HG03103 (cell line): Measurements from ENCODE around the gene FHOD3.

Experiments
- ATAC-seq: cut with Tn5 transposase; IDR thresholded peaks from one replicate; pipeline ENCODE4 v1.9.1; 2021; ENCODE audit warnings: low read depth; ENCODE audit not compliant: unreplicated experiment

The FHOD3 gene

DNA sequence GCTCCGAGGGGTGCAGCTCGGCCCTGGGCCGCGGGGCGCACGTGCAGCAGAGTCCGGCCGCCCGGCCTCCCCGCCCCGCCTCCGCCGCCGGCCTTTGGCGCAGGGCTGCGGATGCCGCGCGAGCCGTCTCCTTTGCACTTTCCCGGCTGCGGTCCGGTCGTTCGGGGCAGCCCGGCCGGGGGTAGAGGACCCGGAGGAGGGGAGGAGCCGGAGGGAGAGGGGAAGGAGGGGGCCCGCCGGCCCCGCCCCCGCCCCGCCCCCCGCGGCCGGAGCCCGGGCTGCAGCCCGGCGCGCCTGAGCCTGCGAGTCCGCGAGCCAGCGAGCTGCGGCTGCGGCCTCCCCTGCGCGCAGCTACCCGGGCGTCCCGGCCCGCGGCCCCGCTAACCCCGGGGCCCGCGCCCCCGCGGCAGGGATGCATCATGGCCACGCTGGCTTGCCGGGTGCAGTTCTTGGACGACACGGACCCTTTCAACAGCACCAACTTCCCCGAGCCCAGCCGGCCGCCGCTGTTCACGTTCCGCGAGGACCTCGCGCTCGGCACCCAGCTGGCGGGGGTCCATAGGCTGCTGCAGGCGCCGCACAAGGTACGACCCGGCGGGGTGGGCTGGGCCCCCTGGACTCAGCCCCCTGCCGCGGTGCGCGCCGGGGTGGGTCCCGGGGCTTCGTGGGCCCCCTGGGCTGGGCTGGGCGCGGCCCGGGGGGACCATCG lies at the start of gene FHOD3:
TSS of gene FHOD3 (plus strand) at position 297 of the 709 bp plus-strand sequence. CDS start at position 420, 123 bp downstream.
- ATAC-seq: no peak

DNA sequence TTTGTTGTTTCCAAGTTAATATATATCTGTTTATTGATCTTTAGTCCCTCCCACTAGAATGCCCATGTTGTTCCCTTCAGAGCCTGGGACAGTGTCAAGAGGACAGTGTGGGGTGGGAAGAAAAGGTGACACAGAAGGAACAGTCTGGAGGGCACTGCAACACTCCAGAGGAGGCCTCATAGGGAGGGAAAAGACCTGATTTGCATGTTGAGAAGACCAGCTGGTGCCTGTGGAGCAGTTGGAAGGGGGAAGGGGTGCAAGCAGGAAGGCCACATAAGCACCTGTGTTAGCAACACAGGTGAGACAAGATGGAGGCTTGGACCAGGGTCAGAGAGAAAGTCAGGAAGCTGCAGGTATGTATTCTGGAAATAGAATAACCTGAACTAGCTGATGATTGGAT lies 48.1 kb upstream of the FHOD3 start:
- ATAC-seq: no peak

GRCh38 chr18:36250827-36251226 lies 46.7 kb upstream of the FHOD3 start:
- ATAC-seq: no peak

DNA sequence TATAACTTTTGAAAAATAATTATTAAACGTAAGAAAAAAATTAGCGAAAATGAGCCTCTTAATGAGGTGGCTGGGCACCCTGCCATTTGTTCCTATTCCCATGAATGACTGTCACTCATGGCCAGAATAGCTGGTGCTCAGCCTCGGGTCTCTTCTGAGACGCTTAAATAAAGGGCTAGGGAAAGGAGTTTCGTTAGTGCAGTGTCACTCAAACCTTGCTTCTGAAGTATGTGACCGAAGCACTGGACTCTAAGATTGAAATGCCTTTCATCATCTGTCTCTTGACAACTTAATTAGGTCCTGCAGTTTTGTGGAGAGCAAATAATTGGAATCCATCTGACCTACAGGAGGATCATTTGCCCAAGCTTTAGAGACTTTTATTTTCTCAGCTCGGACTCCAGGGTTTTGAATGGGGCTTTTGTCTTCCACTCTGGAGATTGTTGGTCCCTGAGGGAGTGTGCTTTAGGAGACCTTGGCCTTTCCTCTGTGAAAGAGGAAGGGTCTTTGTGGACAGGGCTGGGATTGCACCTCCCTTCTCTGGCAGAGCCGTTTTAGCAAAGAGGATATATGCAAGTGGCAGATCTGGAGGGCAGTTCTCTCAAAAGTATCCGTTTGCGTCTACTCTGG lies 42.3 kb upstream of the FHOD3 start:
- no peak for ATAC-seq

- no peak for ATAC-seq
Observed at GRCh38 chr18:36256094-36256493, 41.4 kb upstream of the FHOD3 start.

- ATAC-seq: no peak
Observed at GRCh38 chr18:36262971-36263370, 34.5 kb upstream of the FHOD3 start.

DNA sequence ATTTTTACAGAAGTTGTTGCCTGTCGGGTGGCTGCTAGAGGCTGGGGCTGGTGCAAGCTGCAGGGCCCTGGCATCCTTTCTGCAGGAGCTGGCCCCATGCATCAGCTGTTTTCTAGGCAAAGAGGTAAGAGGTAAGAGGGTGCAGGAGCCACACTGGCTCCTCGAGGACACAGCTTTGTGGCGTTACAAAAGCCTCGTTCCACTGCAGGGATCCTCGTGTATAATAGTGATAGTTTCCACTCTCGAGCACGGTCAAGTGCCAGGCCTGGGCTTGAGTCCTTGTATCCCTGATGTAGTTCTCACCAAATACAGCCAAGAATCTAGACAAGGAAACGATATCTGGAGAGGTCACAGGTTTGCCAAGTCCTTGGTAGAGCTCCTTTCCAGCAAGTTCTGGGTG lies 33.2 kb upstream of the FHOD3 start:
- no peak for ATAC-seq

GRCh38 chr18:36265015-36265414 lies 32.5 kb upstream of the FHOD3 start:
- ATAC-seq: no peak

DNA sequence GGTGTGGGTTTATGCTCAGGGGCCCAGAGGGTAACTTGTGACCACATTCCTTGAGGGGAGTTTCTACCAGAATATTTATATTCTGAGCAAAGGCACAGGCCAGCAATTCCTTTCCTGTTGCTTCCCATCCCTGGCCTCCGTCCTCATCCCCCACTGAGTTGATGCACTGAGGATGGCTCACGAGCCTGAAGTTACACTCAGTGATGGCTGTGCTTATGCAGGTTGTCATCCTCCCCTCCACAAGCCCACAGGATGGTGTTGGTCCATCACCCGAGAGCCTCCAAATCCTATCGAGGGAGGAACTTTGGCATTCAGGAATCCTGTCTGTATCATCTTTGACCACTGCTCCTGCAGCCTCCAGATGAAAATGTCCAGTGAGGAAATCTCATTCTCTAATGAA lies 28.4 kb upstream of the FHOD3 start:
- ATAC-seq: no peak

- no peak for ATAC-seq
Observed at GRCh38 chr18:36271153-36271552, 26.4 kb upstream of the FHOD3 start.

- no peak for ATAC-seq
Observed at GRCh38 chr18:36273347-36273746, 24.2 kb upstream of the FHOD3 start.

GRCh38 chr18:36274083-36274715 lies 23.3 kb upstream of the FHOD3 start:
- no peak for ATAC-seq

DNA sequence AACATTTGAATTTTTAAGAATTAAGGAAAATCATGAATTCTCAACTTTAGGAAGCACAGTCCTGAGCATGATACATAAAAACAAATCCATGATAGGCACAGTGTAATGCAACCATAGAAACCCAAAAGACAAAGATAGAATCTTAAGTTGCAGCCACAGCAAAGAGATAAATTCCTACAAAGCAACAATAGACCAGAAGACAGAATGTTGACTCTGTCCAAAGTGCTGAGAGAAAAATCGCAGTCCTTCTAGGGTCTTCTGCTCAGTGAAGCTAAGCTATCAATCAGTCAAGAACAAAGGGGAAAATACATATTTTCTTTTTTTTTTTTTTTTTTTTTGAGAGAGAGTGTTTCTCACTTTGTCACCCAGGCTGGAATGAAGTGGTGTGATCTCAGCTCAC lies 22.0 kb upstream of the FHOD3 start:
- ATAC-seq: no peak

DNA sequence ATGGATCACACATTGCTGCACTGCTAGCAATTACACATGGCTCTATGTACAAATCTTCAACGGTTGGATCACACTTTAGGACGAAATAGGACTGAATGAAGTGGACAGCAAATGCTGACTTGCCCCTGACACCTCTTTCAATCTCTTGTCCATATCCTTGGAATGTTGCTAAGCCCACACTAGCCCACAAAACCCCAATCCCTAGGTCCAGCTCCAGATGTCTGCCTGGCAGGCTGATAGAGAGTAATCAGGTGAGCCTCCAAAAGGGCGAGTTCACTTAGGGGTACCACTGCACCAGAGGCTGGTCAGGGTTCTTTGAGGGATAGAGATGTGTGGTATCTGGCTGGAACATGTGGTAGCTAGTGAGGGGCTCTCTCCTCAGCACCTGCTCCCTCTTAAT lies 18.5 kb upstream of the FHOD3 start:
- no peak for ATAC-seq

DNA sequence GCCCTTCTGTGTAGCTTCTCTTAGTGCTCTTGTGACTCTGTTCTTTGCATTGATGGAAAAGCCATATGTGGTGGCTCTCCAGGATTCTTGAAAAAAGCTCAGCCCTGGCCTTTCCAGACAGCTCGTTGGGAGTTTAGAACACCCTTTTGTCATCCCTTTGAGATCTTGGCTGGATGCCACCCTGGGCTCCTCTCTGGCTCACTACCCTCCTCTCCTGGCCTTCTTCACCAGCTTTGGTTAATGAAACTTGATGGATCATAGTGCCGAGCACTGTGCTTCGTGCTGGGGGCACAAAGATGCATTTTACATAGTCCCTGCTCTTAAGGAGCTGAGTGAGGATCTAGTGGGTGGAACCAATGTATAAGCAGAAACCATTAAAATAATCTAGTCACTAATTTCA lies 15.6 kb upstream of the FHOD3 start:
- ATAC-seq: no peak

DNA sequence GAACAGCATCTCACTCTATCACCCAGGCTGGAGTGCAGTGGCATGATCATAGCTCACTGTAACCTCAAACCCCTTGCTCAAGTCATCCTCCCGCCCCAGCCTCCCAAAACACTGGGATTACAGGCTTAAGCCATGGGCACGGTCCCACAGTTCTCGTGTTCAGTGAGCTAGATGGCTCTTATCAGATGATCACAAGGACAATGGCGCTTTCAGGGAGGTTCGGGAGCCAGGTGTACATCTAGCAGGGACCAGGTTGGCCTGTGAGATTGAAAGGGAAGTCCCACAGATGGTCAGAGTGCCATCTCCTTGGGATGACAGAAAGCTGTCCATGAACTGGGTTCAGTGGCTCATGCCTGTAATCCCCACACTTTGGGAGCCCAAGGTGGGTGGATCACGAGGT lies 14.1 kb upstream of the FHOD3 start:
- ATAC-seq: no peak

- ATAC-seq: no peak
Observed at GRCh38 chr18:36284268-36284667, 13.2 kb upstream of the FHOD3 start.

- no peak for ATAC-seq
Observed at GRCh38 chr18:36284671-36285295, 12.7 kb upstream of the FHOD3 start.

DNA sequence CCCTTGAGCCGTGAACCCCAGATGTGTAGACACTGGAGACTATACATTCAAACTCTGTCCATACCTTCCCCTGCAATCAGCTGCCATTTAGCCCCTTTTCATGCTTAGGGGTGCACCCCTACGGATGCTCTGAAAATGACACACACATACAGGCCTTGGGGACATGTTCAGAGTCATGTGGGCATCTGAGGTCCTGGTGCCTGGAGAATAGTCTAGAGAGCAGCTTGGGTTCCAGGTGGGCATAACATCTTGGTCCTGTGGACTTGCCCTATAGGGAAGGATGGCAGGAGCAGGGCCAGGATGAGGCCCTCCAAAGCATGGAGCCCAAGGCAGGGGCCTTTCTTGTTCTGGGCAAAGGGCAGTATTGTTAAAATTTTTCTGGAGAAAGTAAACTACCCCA lies 9.9 kb upstream of the FHOD3 start:
- no peak for ATAC-seq

GRCh38 chr18:36288689-36289088 lies 8.8 kb upstream of the FHOD3 start:
- no peak for ATAC-seq

DNA sequence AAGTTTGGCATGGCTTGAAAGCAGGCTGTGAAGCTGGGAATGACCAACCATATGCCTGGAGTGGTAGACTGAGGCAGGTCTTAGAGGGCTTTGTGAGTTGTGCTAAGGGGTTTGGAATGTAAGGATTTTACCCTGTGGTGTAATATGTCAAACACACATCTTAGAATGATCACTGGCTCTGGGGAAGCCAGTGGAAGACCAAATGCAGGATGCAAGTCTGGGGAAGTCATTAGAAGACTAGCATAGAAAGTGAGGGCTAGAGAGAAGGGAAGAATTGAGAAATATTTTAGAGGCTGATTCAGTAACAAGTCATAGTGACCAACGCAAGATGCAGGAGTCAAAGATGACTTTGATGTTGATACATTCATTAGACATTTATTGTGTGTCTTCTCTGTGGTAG lies 3.5 kb upstream of the FHOD3 start:
- ATAC-seq: no peak

DNA sequence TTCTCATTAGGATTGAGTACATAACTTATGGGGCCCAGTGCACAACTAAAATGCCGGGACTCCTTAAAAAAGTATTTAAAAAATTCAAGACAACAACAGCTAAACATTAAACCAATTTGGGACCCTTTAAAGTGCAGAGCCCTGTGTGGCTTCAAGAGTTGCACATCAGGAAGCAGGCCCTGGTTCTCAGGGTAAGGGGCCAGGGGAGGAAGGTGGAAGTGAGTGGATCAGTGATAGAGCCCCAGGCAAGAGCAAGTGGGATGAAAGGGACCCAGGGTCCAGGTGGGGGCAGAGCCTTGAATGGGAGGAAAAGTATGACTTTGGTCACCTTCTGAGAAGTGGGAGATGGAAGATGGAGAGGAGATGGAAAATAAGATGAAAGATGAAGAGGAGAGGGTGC lies 2.3 kb upstream of the FHOD3 start:
- ATAC-seq: no peak
